ENCODE measurements around the gene NOSIP.
A peak's percentile ranks its signal among the peaks of the same experiment; 100 is the strongest.

The NOSIP gene

DNA sequence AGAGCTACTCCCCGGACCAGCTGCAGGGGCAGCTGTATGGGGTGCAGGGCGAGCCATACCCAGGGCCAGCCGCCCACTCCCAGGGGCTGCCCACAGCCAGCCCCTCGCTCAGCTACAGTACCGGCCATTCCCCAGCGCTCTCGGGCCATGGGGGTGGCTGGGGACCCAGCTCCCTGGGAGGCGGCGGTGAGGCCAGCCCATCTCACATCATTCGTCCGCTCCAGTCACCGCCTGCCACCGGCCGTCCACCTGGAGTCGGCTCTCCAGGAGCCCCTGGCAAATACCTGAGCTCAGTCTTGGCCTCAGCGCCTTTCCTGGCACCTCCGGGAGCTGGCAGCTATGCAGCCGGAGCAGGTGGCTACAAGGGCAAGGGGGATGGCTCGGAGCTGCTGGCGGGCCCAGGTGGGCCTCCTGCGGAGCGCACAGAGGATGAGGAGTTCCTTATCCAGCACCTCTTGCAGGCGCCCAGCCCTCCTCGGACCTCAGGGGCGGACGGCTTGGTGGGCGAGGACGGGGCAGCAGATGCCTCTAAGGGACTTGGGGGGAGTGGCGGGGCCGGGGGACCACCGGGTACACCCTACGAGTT lies 15.6 kb upstream of the NOSIP start:
- no peaks in the 10 kb centered on the region for H3K27me3 ChIP-seq (ENCODE audit: insufficient read depth, poor library complexity, severe bottlenecking)
- TF ChIP-seq, protein P1, sequence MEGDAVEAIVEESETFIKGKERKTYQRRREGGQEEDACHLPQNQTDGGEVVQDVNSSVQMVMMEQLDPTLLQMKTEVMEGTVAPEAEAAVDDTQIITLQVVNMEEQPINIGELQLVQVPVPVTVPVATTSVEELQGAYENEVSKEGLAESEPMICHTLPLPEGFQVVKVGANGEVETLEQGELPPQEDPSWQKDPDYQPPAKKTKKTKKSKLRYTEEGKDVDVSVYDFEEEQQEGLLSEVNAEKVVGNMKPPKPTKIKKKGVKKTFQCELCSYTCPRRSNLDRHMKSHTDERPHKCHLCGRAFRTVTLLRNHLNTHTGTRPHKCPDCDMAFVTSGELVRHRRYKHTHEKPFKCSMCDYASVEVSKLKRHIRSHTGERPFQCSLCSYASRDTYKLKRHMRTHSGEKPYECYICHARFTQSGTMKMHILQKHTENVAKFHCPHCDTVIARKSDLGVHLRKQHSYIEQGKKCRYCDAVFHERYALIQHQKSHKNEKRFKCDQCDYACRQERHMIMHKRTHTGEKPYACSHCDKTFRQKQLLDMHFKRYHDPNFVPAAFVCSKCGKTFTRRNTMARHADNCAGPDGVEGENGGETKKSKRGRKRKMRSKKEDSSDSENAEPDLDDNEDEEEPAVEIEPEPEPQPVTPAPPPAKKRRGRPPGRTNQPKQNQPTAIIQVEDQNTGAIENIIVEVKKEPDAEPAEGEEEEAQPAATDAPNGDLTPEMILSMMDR (IDR thresholded peaks at IDR 0.05; ENCODE audit: poor library complexity, severe bottlenecking), result no peak
- DNase-seq (ENCODE audit: low spot score) (no peak), ATAC-seq (ENCODE audit: low read depth) (no peak)
- peaks cover 57% of the 10 kb centered on the region for H3K36me3 ChIP-seq (ENCODE audit: low read depth)
- no peak overlapping the region for H3K4me3 ChIP-seq (ENCODE audit: severe bottlenecking)
- no peak overlapping the region for H3K27ac ChIP-seq (ENCODE audit: poor library complexity, severe bottlenecking)
- no peaks in the 10 kb centered on the region for H3K9me3 ChIP-seq (ENCODE audit: severe bottlenecking)
- H3K4me1 ChIP-seq (ENCODE audit: insufficient read depth, poor library complexity, severe bottlenecking), result no peaks in the 10 kb centered on the region

DNA sequence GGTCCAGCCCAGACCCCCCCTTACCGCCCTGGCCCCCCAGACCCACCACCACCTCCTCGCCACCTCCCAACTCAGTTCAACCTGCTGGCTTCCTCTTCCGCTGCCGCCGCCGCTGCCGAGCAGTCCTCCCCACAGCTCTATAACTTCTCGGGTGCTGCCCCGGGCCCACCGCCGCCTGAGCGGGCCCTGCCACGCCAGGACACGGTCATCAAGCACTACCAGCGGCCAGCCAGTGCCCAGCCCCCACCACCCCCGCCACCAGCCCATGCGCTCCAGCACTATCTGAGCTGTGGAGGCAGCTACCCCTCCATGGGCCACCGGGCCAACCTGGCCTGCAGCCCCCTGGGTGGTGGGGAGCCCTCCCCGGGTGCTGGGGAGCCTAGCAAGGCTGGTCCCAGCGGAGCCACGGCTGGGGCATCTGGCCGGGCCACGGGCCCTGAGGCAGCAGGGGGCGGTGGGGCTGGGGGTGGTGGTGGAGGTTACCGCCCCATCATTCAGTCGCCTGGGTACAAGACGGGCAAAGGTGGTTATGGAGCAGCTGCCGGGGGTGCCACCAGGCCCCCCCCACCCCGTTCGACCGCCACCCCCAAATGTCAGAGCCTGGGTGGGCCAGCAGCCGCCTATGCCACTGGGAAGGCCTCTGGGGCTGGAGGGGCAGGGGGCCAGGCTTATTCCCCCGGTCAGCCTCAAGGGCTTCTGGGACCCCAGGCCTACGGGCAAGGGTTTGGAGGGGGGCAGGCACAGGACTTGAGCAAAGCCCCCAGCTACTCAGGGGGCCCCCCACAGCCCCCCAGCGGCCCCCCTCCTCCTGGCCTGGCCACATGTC lies 14.8 kb upstream of the NOSIP start:
- no peak for DNase-seq (ENCODE audit: low spot score)
- Histone ChIP-seq H3K36me3 (ENCODE audit: low read depth) (peaks cover 50% of the 10 kb centered on the region), H3K9me3 (ENCODE audit: severe bottlenecking) (no peaks in the 10 kb centered on the region), H3K27ac (ENCODE audit: poor library complexity, severe bottlenecking) (no peak overlapping the region), H3K4me1 (ENCODE audit: insufficient read depth, poor library complexity, severe bottlenecking) (no peaks in the 10 kb centered on the region), H3K4me3 (ENCODE audit: severe bottlenecking) (no peak overlapping the region), H3K27me3 (ENCODE audit: insufficient read depth, poor library complexity, severe bottlenecking) (no peaks in the 10 kb centered on the region)
- TF ChIP-seq, protein P1 (IDR thresholded peaks at IDR 0.05; ENCODE audit: poor library complexity, severe bottlenecking), result no peak
- no peak for ATAC-seq (ENCODE audit: low read depth)

DNA sequence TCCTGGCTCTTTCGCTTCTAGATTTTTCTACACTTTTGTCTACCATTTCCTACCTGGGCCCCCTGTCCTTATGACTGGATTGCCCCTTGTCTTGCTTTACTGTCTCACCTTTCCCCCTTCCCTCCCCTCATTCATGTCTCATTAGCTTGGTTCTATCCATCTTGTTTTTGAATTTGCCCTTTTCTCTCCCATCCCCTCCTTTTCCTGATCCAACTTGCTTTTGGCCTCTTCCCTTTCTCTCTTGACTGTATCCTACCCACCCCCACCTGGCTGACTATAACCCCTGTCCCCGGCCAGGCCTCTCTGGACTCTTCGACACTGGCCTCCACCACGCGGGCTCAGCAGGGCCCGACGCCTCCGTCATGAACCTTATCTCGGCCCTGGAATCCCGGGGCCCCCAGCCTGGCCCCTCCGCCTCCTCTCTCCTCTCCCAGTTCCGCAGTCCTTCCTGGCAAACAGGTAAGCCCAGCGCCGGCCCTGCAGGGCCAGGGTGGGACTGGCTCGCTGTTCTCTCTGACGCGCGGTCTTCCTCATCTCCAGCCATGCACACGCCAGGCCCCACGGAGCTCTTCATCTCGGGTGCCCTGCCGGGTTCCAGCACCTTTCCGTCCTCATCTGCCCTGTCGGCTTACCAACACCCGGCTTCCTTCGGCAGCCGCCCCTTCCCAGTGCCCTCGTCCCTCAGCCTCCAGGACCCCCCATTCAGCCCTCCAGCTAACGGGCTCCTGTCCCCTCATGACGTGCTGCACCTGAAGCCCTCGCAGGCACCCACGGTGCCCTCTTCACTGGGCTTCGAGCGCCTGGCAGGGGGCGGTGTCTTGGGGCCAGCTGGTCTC lies 14.0 kb upstream of the NOSIP start:
- no peaks in the 10 kb centered on the region for H3K9me3 ChIP-seq (ENCODE audit: severe bottlenecking)
- peaks cover 42% of the 10 kb centered on the region for H3K36me3 ChIP-seq (ENCODE audit: low read depth)
- H3K4me1 ChIP-seq (ENCODE audit: insufficient read depth, poor library complexity, severe bottlenecking), result no peaks in the 10 kb centered on the region
- TF ChIP-seq, protein P1 (IDR thresholded peaks at IDR 0.05; ENCODE audit: poor library complexity, severe bottlenecking), result no peak
- ATAC-seq (ENCODE audit: low read depth) (no peak), DNase-seq (ENCODE audit: low spot score) (no peak)
- no peaks in the 10 kb centered on the region for H3K27me3 ChIP-seq (ENCODE audit: insufficient read depth, poor library complexity, severe bottlenecking)
- H3K27ac ChIP-seq (ENCODE audit: poor library complexity, severe bottlenecking), result peak overlapping the region; percentile 94
- H3K4me3 ChIP-seq (ENCODE audit: severe bottlenecking), result no peak overlapping the region

DNA sequence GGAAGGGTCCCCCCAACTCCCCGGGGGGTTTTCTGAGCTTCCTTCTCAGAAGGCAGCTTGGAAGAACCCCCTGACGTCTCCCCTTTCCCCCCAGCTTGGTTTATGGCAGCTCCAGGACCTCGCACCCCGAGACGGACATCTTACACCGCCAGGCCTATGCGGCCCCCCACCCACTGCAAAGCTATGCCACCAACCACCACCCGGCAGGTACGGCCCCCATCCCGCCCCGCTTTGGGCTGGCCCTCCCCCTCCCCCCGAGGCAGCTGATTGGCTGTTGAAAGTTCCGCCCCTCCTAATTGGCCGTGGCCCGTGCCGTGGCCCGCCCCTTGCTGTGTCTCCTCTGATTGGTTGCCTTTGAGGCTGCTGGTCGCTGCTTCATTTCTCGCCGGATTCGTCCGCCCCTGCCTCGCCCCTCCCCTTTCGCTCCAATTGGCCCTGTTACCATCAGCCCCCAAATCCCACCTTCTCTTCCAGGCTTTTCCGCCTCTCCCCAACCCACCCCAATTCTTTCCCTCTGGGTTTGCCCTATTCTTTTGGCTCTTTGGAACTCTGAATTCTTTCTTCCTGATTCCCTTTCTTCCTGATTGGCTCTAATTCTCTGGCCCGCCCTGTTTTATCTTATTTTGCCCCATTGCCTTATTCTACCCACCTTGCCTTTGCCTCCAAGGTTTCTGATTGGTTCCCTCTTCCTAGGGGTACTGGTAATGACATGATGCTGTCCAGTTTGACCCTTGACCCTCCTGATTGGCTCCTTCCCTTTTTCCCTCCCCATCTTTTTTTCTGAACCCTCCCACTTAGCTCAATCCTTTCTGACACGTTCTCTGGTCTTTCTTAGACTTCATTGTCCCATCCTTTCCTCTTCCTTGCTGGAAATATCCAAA lies 13.1 kb upstream of the NOSIP start:
- TF ChIP-seq, protein P1 (IDR thresholded peaks at IDR 0.05; ENCODE audit: poor library complexity, severe bottlenecking), result no peak
- Histone ChIP-seq H3K27ac (ENCODE audit: poor library complexity, severe bottlenecking) (peak overlapping the region; percentile 94), H3K4me3 (ENCODE audit: severe bottlenecking) (peak overlapping the region; percentile 80), H3K36me3 (ENCODE audit: low read depth) (peaks cover 33% of the 10 kb centered on the region), H3K9me3 (ENCODE audit: severe bottlenecking) (no peaks in the 10 kb centered on the region), H3K4me1 (ENCODE audit: insufficient read depth, poor library complexity, severe bottlenecking) (no peaks in the 10 kb centered on the region), H3K27me3 (ENCODE audit: insufficient read depth, poor library complexity, severe bottlenecking) (no peaks in the 10 kb centered on the region)
- DNase-seq (ENCODE audit: low spot score), result peak; percentile 94
- ATAC-seq (ENCODE audit: low read depth), result peak; percentile 70
